ENCODE results near the gene MTG1. TPM values are rescaled to one million over a fixed set of nuclear protein-coding genes. Genes with fewer than 3 reads are reported as not detected.

MTG1 gene
- total and polyA plus RNA-seq, 2 experiments from 2014 or later: 45.7 to 68.6 TPM

GRCh38 chr10:133466683-133467275, 72.8 kb downstream of the MTG1 start:
- H3K4me3 Mint-ChIP-seq: no peak overlapping the region
- no peak for TF ChIP-seq EZH2 (IDR thresholded peaks at IDR 0.05; ENCODE audit: low read depth, unreplicated experiment)
- no peak for TF ChIP-seq JUNB (IDR thresholded peaks at IDR 0.05; ENCODE audit: unreplicated experiment)
- TF ChIP-seq NANOG (IDR thresholded peaks at IDR 0.05; ENCODE audit: borderline replicate concordance): no peak
- no peak for TF ChIP-seq CTCF (conservative IDR thresholded peaks at IDR 0.05; ENCODE audit: low read depth in 2 of 2)
- TF ChIP-seq STAT1 (IDR thresholded peaks at IDR 0.05; ENCODE audit: unreplicated experiment): no peak
- no peak for TF ChIP-seq POLR2AphosphoS5 (IDR thresholded peaks at IDR 0.05; ENCODE audit: low read depth)
- no peak for TF ChIP-seq ZNF331 (CRISPR knock-in tag; IDR thresholded peaks at IDR 0.05; ENCODE audit: low read depth)
- TF ChIP-seq ZNF462 (CRISPR knock-in tag; IDR thresholded peaks at IDR 0.05): no peak
- no peak for TF ChIP-seq ZNF114 (CRISPR knock-in tag; IDR thresholded peaks at IDR 0.05)
- no peak for TF ChIP-seq REST (IDR thresholded peaks at IDR 0.05; ENCODE audit: unreplicated experiment)
- no peak for TF ChIP-seq CREB1 (CRISPR knock-in tag; IDR thresholded peaks at IDR 0.05; ENCODE audit: low read depth)
- no peaks in the 10 kb centered on the region for H3K4me1 Mint-ChIP-seq
- H3K36me3 Mint-ChIP-seq (ENCODE audit: low read depth): peaks cover 16% of the 10 kb centered on the region; the same call in 2 of the 3 replicates
- Histone ChIP-seq H2AFZ (no peak overlapping the region), H3K4me3 (no peak overlapping the region), H3K27ac (ENCODE audit: low read depth) (no peak overlapping the region), H3K36me3 (ENCODE audit: insufficient read depth) (no peaks in the 10 kb centered on the region), H3K9me2 (ENCODE audit: insufficient read depth) (0 out of 2 replicates have a peak, but pooled peaks cover 4% of the 10 kb centered on the region), H3K4me1 (ENCODE audit: insufficient read depth) (no peaks in the 10 kb centered on the region), H3K27me3 (ENCODE audit: insufficient read depth) (peaks cover 23% of the 10 kb centered on the region), H3K79me2 (replicated peaks; ENCODE audit: insufficient read depth) (no peaks in the 10 kb centered on the region), H4K20me1 (replicated peaks; ENCODE audit: insufficient read depth) (no peaks in the 10 kb centered on the region), H3K4me2 (no peak overlapping the region), H3F3A (replicated peaks; ENCODE audit: low read depth) (no peaks in the 10 kb centered on the region)
- H3K27me3 Mint-ChIP-seq (ENCODE audit: insufficient read depth, low read depth, poor library complexity): peaks cover 29% of the 10 kb centered on the region
- H3K9me3 Mint-ChIP-seq: peaks cover 71% of the 10 kb centered on the region
- DNase-seq (ENCODE audit: low spot score) (no peak), ATAC-seq (no peak)
- no peak overlapping the region for H3K27ac Mint-ChIP-seq
